K562 (cell line): Measurements from ENCODE around the gene TRMT1. TPM values are rescaled to one million over a fixed set of nuclear protein-coding genes. Genes with fewer than 3 reads are reported as not detected.

Experiments
- BRF2 ChIP-seq: IDR thresholded peaks from 3 replicates; pipeline ENCODE4 v1.6.1; 2011; ENCODE audit warnings: borderline replicate concordance, mild to moderate bottlenecking; ENCODE audit not compliant: insufficient read length, insufficient read depth
- CTBP1 ChIP-seq: fragments of 450-650 bp; IDR thresholded peaks from 2 replicates; pipeline ENCODE4 v1.6.1; 2016; ENCODE audit warnings: borderline replicate concordance
- HCFC1 ChIP-seq: IDR thresholded peaks from 2 replicates; pipeline ENCODE4 v1.6.1; 2012; ENCODE audit warnings: low read depth, low read length, improper control_type of control experiment
- KDM2B ChIP-seq: fragments of 250-450 bp; sonication (Bioruptor Pico); IDR thresholded peaks from 2 replicates; pipeline ENCODE4 v1.8.0; 2021; ENCODE audit warnings: mild to moderate bottlenecking, moderate library complexity
- MECOM ChIP-seq: fragments of 250-450 bp; sonication (Bioruptor Pico); IDR thresholded peaks from 2 replicates; pipeline ENCODE4 v1.8.0; 2022; ENCODE audit warnings: inconsistent platforms
- PRDM10 ChIP-seq: fragments of 450-650 bp; IDR thresholded peaks from 2 replicates; pipeline ENCODE4 v1.6.1; 2018; ENCODE audit not compliant: partially characterized antibody
- THRAP3 ChIP-seq: fragments of 450-650 bp; IDR thresholded peaks from 2 replicates; pipeline ENCODE4 v1.6.1; 2016; ENCODE audit warnings: mild to moderate bottlenecking, inconsistent platforms, borderline replicate concordance
- ZNF140 ChIP-seq: fragments of 250-450 bp; sonication (Bioruptor Pico); IDR thresholded peaks from 2 replicates; pipeline ENCODE4 v1.8.0; 2021; ENCODE audit warnings: moderate library complexity, mild to moderate bottlenecking, inconsistent platforms
- ZNF436 ChIP-seq: fragments of 250-450, 450-650 bp; sonication (Bioruptor Pico); formaldehyde crosslinking; IDR thresholded peaks from 2 replicates; pipeline ENCODE4 v1.7.0; 2020; ENCODE audit warnings: mild to moderate bottlenecking
- polyA plus RNA-seq, 8 experiments: library from polyadenylated mRNA; depleted of rRNA in 4 of 8; stranded (reverse) in 5 of 8; unstranded in 3 of 8; fragments of >200 nt; fragmentation: Nextera tagmentation in 2 of 8; fragmentation: Illumina TruSeq in 1 of 8; extraction: Ambion mirVana in 2 of 8; extraction: Trizol in 1 of 8; gene quantifications; 2 replicates each; pipeline versions ENCODE4 v1.2.1 to v1.2.3, GENCODE V29; 2011 to 2014; ENCODE audit warnings: inconsistent platforms in 1 of 8, missing spikeins in 1 of 8
- total RNA-seq, 7 experiments: library from RNA; depleted of rRNA in 6 of 7; stranded (reverse); fragments of >200 nt in 6 of 7; fragmentation: Illumina TruSeq in 2 of 7; extraction: Trizol in 2 of 7; gene quantifications; 2 replicates each; pipeline versions ENCODE4 v1.2.1 to v1.2.3, GENCODE V29; 2011 to 2021; ENCODE audit warnings: low replicate concordance in 1 of 7
- TF ChIP-seq, protein P1 (sequence below): fragments of 450-650 bp; conservative IDR thresholded peaks from 2 replicates; pipeline ENCODE4 v1.6.1; 2016; ENCODE audit warnings: missing genetic modification characterization, low read depth, mild to moderate bottlenecking, missing compliant biosample characterization, moderate library complexity

Gene TRMT1
- total and polyA plus RNA-seq, 9 of the 15 experiments (the other 6 are each of a cell fraction or from before 2014, with no cell fraction given) = 5.8 to 158 (median 54.3) TPM

- TF ChIP-seq THRAP3 (no peak), HCFC1 (no peak), ZNF436 (CRISPR knock-in tag) (no peak), MECOM (CRISPR knock-in tag) (no peak), PRDM10 (no peak), ZNF140 (CRISPR knock-in tag) (no peak), BRF2 (no peak), CTBP1 (no peak), KDM2B (no peak)
- TF ChIP-seq, protein P1, sequence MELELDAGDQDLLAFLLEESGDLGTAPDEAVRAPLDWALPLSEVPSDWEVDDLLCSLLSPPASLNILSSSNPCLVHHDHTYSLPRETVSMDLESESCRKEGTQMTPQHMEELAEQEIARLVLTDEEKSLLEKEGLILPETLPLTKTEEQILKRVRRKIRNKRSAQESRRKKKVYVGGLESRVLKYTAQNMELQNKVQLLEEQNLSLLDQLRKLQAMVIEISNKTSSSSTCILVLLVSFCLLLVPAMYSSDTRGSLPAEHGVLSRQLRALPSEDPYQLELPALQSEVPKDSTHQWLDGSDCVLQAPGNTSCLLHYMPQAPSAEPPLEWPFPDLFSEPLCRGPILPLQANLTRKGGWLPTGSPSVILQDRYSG (tag) = no peak
These were observed 12.0 kb upstream of the TRMT1 start (continued) for GRCh38 chr19:13128583-13128982.
